GM12892 (cell line): Measurements from ENCODE around the gene CYTH2.

ENCODE experiments used
- POLR2A ChIP-seq: IDR thresholded peaks from 2 replicates; pipeline ENCODE4 v1.6.1; 2011; ENCODE audit warnings: low read depth, low read length, control low read depth
- POLR2AphosphoS5 ChIP-seq: IDR thresholded peaks from 2 replicates; pipeline ENCODE4 v1.6.1; 2011; ENCODE audit warnings: low read depth, low read length, control low read depth
- TAF1 ChIP-seq: IDR thresholded peaks from 2 replicates; pipeline ENCODE4 v1.6.1; 2011; ENCODE audit warnings: low read depth, mild to moderate bottlenecking, control low read depth, low read length, borderline replicate concordance

- TF ChIP-seq POLR2A (no peak), TAF1 (no peak), POLR2AphosphoS5 (no peak)
Observed at GRCh38 chr19:48450441-48450840, 18.7 kb upstream of the CYTH2 start.
